HUES64 (cell line): Measurements from ENCODE around the gene CEP152.
A peak's percentile ranks its signal among the peaks of the same experiment; 100 is the strongest.

Experiments
- H3K27ac ChIP-seq: 2 replicates; pipeline ENCODE4 v1.7.0; 2013; ENCODE audit warnings: low read depth, low read length, inconsistent platforms
- H3K27me3 ChIP-seq: 2 replicates; pipeline ENCODE4 v1.6.1; 2013; ENCODE audit warnings: mild to moderate bottlenecking, low read length; ENCODE audit not compliant: insufficient read depth
- H3K36me3 ChIP-seq: 2 replicates; pipeline ENCODE4 v1.6.1; 2013; ENCODE audit warnings: mild to moderate bottlenecking, low read length; ENCODE audit not compliant: insufficient read depth
- H3K4me1 ChIP-seq: 2 replicates; pipeline ENCODE4 v1.6.1; 2013; ENCODE audit warnings: mild to moderate bottlenecking, low read length, moderate library complexity; ENCODE audit not compliant: insufficient read depth
- H3K4me3 ChIP-seq: 2 replicates; pipeline ENCODE4 v1.5.1; 2013; ENCODE audit warnings: mild to moderate bottlenecking, low read length, moderate library complexity
- H3K9ac ChIP-seq: 2 replicates; pipeline ENCODE4 v1.6.1; 2013; ENCODE audit warnings: mild to moderate bottlenecking, low read depth, low read length
- H3K9me3 ChIP-seq: 2 replicates; pipeline ENCODE4 v1.6.1; 2013; ENCODE audit warnings: low read depth, low read length; ENCODE audit not compliant: insufficient read depth
- WGBS: fragments of 150-250, 120-280 bp; methylation state at CpG from one replicate; pipeline ENCODE4 v1.1.7; 2013; ENCODE audit warnings: missing lambda C conversion rate; 5-methylcytosine and 5-hydroxymethylcytosine counted together

The CEP152 gene

GRCh38 chr15:48842501-48842900, 31.6 kb upstream of the CEP152 start:
- H3K4me1 ChIP-seq = no peaks in the 10 kb centered on the region
- no peak overlapping the region for H3K4me3 ChIP-seq
- WGBS = 94% methylated on average over 5 of the region's 6 CpGs
- no peaks in the 10 kb centered on the region for H3K9me3 ChIP-seq
- H3K27me3 ChIP-seq = no peaks in the 10 kb centered on the region
- H3K9ac ChIP-seq = no peak overlapping the region
- H3K27ac ChIP-seq = no peak overlapping the region
- no peaks in the 10 kb centered on the region for H3K36me3 ChIP-seq

GRCh38 chr15:48834756-48835155, 23.9 kb upstream of the CEP152 start:
- 90% methylated on average over 5 of the region's 5 CpGs for WGBS
- no peak overlapping the region for H3K4me3 ChIP-seq

GRCh38 chr15:48833526-48834239, 22.8 kb upstream of the CEP152 start:
- no peak overlapping the region for H3K9ac ChIP-seq
- no peaks in the 10 kb centered on the region for H3K9me3 ChIP-seq
- no peak overlapping the region for H3K4me3 ChIP-seq
- no peaks in the 10 kb centered on the region for H3K4me1 ChIP-seq
- no peaks in the 10 kb centered on the region for H3K36me3 ChIP-seq
- no peak overlapping the region for H3K27ac ChIP-seq
- no peaks in the 10 kb centered on the region for H3K27me3 ChIP-seq

More at GRCh38 chr15:48834756-48835155, 23.9 kb upstream of the CEP152 start:
- Histone ChIP-seq H3K27me3 (no peaks in the 10 kb centered on the region), H3K9me3 (no peaks in the 10 kb centered on the region), H3K9ac (no peak overlapping the region), H3K36me3 (no peaks in the 10 kb centered on the region), H3K27ac (no peak overlapping the region), H3K4me1 (no peaks in the 10 kb centered on the region)

- Histone ChIP-seq H3K27ac (no peak overlapping the region), H3K27me3 (no peaks in the 10 kb centered on the region), H3K4me1 (no peaks in the 10 kb centered on the region), H3K4me3 (no peak overlapping the region), H3K9ac (no peak overlapping the region), H3K9me3 (no peaks in the 10 kb centered on the region), H3K36me3 (no peaks in the 10 kb centered on the region)
These were observed 21.8 kb upstream of the CEP152 start for GRCh38 chr15:48832648-48833047.

- Histone ChIP-seq H3K9me3 (no peaks in the 10 kb centered on the region), H3K4me3 (no peak overlapping the region), H3K27ac (no peak overlapping the region), H3K9ac (no peak overlapping the region), H3K4me1 (peaks cover 1% of the 10 kb centered on the region), H3K36me3 (no peaks in the 10 kb centered on the region), H3K27me3 (no peaks in the 10 kb centered on the region)
These were observed 18.0 kb upstream of the CEP152 start for GRCh38 chr15:48828906-48829305.

- WGBS = 72% methylated on average over 2 of the region's 4 CpGs
- Histone ChIP-seq H3K27me3 (no peaks in the 10 kb centered on the region), H3K9me3 (no peaks in the 10 kb centered on the region), H3K9ac (no peak overlapping the region), H3K36me3 (no peaks in the 10 kb centered on the region), H3K27ac (no peak overlapping the region), H3K4me1 (peaks cover 5% of the 10 kb centered on the region), H3K4me3 (no peak overlapping the region)
These were observed 17.6 kb upstream of the CEP152 start for GRCh38 chr15:48828471-48828870.

- Histone ChIP-seq H3K27me3 (no peaks in the 10 kb centered on the region), H3K27ac (no peak overlapping the region), H3K9ac (no peak overlapping the region), H3K4me1 (peaks cover 7% of the 10 kb centered on the region), H3K4me3 (no peak overlapping the region), H3K36me3 (no peaks in the 10 kb centered on the region), H3K9me3 (no peaks in the 10 kb centered on the region)
- WGBS = 80% methylated on average over 1 of the region's 1 CpG
These were observed 14.2 kb upstream of the CEP152 start for GRCh38 chr15:48825075-48825474.

- no peak overlapping the region for H3K27ac ChIP-seq
- H3K27me3 ChIP-seq = no peaks in the 10 kb centered on the region
- H3K36me3 ChIP-seq = no peaks in the 10 kb centered on the region
- WGBS = no CpG with 5 or more reads among the region's 1 CpG
- H3K9me3 ChIP-seq = no peaks in the 10 kb centered on the region
- H3K4me3 ChIP-seq = no peak overlapping the region
- no peak overlapping the region for H3K9ac ChIP-seq
- H3K4me1 ChIP-seq = peaks cover 7% of the 10 kb centered on the region
These were observed 12.8 kb upstream of the CEP152 start for GRCh38 chr15:48823706-48824105.

GRCh38 chr15:48823237-48823636, 12.4 kb upstream of the CEP152 start:
- Histone ChIP-seq H3K4me1 (peaks cover 7% of the 10 kb centered on the region), H3K27me3 (no peaks in the 10 kb centered on the region), H3K4me3 (no peak overlapping the region), H3K9me3 (no peaks in the 10 kb centered on the region), H3K36me3 (no peaks in the 10 kb centered on the region), H3K9ac (no peak overlapping the region), H3K27ac (no peak overlapping the region)
- WGBS = 9% methylated on average over 1 of the region's 1 CpG

- Histone ChIP-seq H3K27ac (no peak overlapping the region), H3K36me3 (no peaks in the 10 kb centered on the region)
- 92% methylated on average over 2 of the region's 2 CpGs for WGBS
These were observed 3.4 kb upstream of the CEP152 start for GRCh38 chr15:48814286-48814685.

GRCh38 chr15:48811325-48811958, 573 bp upstream of the CEP152 start:
- Histone ChIP-seq H3K4me3 (peak overlapping the region; percentile 87), H3K27me3 (no peaks in the 10 kb centered on the region), H3K9me3 (no peaks in the 10 kb centered on the region), H3K4me1 (peaks cover 11% of the 10 kb centered on the region; the same call in 1 of the 2 replicates), H3K27ac (no peak overlapping the region), H3K36me3 (no peaks in the 10 kb centered on the region), H3K9ac (peak overlapping the region; percentile 62)
- 13% methylated on average over 22 of the region's 25 CpGs for WGBS

More at GRCh38 chr15:48814286-48814685, 3.4 kb upstream of the CEP152 start:
- H3K9ac ChIP-seq = no peak overlapping the region
- H3K27me3 ChIP-seq = no peaks in the 10 kb centered on the region
- no peaks in the 10 kb centered on the region for H3K9me3 ChIP-seq
- no peak overlapping the region for H3K4me3 ChIP-seq
- peaks cover 4% of the 10 kb centered on the region; the same call in 1 of the 2 replicates for H3K4me1 ChIP-seq
